HG02938 (cell line): ENCODE measurements around the gene CACTIN.
"Not testable (repeated sequence)": the region's sequence is repeated elsewhere in the genome, so short reads cannot be mapped to it uniquely, and the experiment has no call there.

Experiments used
- ATAC-seq: cut with Tn5 transposase; IDR thresholded peaks from one replicate; pipeline ENCODE4 v1.9.1; 2021; ENCODE audit warnings: mild to moderate bottlenecking, moderate library complexity; ENCODE audit not compliant: unreplicated experiment

The CACTIN gene

GRCh38 chr19:3648037-3648905, 21.7 kb upstream of the CACTIN start:
- ATAC-seq = no peak

GRCh38 chr19:3647102-3647501, 20.5 kb upstream of the CACTIN start:
- ATAC-seq = not testable (repeated sequence)

- no peak for ATAC-seq
Measured at GRCh38 chr19:3646336-3647092, 19.9 kb upstream of the CACTIN start.

GRCh38 chr19:3645726-3646125, 19.1 kb upstream of the CACTIN start:
- ATAC-seq = no peak

GRCh38 chr19:3645067-3645396, 18.4 kb upstream of the CACTIN start:
- ATAC-seq = no peak

GRCh38 chr19:3644351-3645066, 17.9 kb upstream of the CACTIN start:
- no peak for ATAC-seq

GRCh38 chr19:3643674-3644313, 17.2 kb upstream of the CACTIN start:
- ATAC-seq = no peak

- ATAC-seq = no peak
Measured at GRCh38 chr19:3642987-3643673, 16.5 kb upstream of the CACTIN start.

GRCh38 chr19:3642296-3642695, 15.7 kb upstream of the CACTIN start:
- no peak for ATAC-seq

- ATAC-seq = no peak
Measured at GRCh38 chr19:3641515-3642269, 15.1 kb upstream of the CACTIN start.

- ATAC-seq = no peak
Measured at GRCh38 chr19:3639479-3639878, 12.9 kb upstream of the CACTIN start.

- ATAC-seq = no peak
Measured at GRCh38 chr19:3638208-3639193, 11.9 kb upstream of the CACTIN start.

- ATAC-seq = no peak
Measured at GRCh38 chr19:3637621-3638020, 11.0 kb upstream of the CACTIN start.

GRCh38 chr19:3636962-3637361, 10.4 kb upstream of the CACTIN start:
- ATAC-seq = no peak

GRCh38 chr19:3636506-3636905, 9.9 kb upstream of the CACTIN start:
- ATAC-seq = no peak

GRCh38 chr19:3634496-3635045, 8.0 kb upstream of the CACTIN start:
- no peak for ATAC-seq

GRCh38 chr19:3633559-3633988, 7.0 kb upstream of the CACTIN start:
- no peak for ATAC-seq
